Thoracic aorta (tissue), 2 donors: ENCODE data around the gene STPG1. TPM values are rescaled to one million over a fixed set of nuclear protein-coding genes. Genes with fewer than 3 reads are reported as not detected.
A peak's percentile ranks its signal among the peaks of the same experiment; 100 is the strongest.

Source experiments
- ATAC-seq: fragments of 150-250 bp; one replicate; pipeline ENCODE4 v1.8.0; 2017; ENCODE audit warnings: low read depth; ENCODE audit not compliant: insufficient number of reproducible peaks, low FRiP score
- DNase-seq: peaks from one replicate; pipeline ENCODE4 v3.0.0-alpha.2; 2020; ENCODE audit warnings: low spot score
- H3K27ac ChIP-seq, 2 donors: fragments of 200-600 bp; sonication (generic); 1 replicate in 1 of 2; 2 replicates in 1 of 2; pipeline ENCODE4 v1.5.1; 2016; ENCODE audit warnings: mild to moderate bottlenecking in 2 of 2, moderate library complexity in 2 of 2
- H3K27me3 ChIP-seq: fragments of 200-600 bp; sonication (generic); replicated peaks from 2 replicates; pipeline ENCODE4 v1.6.0; 2016; ENCODE audit warnings: mild to moderate bottlenecking; ENCODE audit not compliant: insufficient read depth
- H3K36me3 ChIP-seq: fragments of 200-600 bp; sonication (generic); one replicate; pipeline ENCODE4 v1.5.1; 2016
- H3K4me1 ChIP-seq, 2 donors: fragments of 200-600 bp; sonication (generic); 1 replicate in 1 of 2; 2 replicates in 1 of 2; pipeline versions ENCODE4 v1.5.1 to v1.6.0; 2016; ENCODE audit warnings: low read depth in 2 of 2, mild to moderate bottlenecking in 1 of 2; ENCODE audit not compliant: control insufficient read depth in 1 of 2
- H3K4me3 ChIP-seq: fragments of 200-600 bp; sonication (generic); 2 replicates; pipeline ENCODE4 v1.5.1; 2016; ENCODE audit warnings: mild to moderate bottlenecking
- H3K9me3 ChIP-seq: fragments of 200-600 bp; sonication (generic); 2 replicates; pipeline ENCODE4 v1.5.1; 2016
- total RNA-seq, 2 donors: library from RNA; depleted of rRNA; stranded (reverse); fragments of >200 nt; gene quantifications; one replicate each; pipeline versions ENCODE4 v1.1.0 to v1.2.3, GENCODE V29; 2016
- TF ChIP-seq, protein P1 (sequence below): fragments of 200-600 bp; sonication (generic); IDR thresholded peaks from one replicate; pipeline ENCODE4 v1.5.1; 2019; ENCODE audit warnings: antibody characterized with exemption

STPG1 gene
- total RNA-seq, 2 donors from 2014 or later, result 1.5 to 4.0 TPM

DNA sequence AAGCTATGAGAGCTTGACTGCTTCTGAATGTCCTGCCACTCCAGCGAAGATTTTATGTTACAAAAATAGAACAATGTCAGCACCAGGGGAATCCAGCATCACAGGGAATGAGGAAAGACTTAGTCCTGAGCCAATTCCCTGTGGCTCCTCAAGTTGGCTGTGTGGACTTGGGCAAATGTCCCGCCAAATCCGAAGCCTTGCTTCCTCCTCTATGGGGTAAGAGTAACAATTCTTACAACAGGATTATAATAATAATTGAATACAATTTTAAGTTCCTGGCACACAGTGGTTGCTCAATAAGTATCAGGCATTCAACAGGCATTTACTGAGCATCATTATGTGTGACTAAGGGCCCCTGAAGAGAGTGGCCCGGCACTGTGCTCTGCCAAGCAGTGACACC, 44.4 kb downstream of the STPG1 start:
- Histone ChIP-seq H3K4me3 (no peak overlapping the region), H3K9me3 (no peaks in the 10 kb centered on the region), H3K36me3 (no peaks in the 10 kb centered on the region), H3K4me1 (peaks cover 0 to 3% of the 10 kb centered on the region in 2 donors), H3K27ac (no peak overlapping the region), H3K27me3 (no peaks in the 10 kb centered on the region)
- DNase-seq (no peak), ATAC-seq (peak; percentile 52)
- TF ChIP-seq, protein P1, sequence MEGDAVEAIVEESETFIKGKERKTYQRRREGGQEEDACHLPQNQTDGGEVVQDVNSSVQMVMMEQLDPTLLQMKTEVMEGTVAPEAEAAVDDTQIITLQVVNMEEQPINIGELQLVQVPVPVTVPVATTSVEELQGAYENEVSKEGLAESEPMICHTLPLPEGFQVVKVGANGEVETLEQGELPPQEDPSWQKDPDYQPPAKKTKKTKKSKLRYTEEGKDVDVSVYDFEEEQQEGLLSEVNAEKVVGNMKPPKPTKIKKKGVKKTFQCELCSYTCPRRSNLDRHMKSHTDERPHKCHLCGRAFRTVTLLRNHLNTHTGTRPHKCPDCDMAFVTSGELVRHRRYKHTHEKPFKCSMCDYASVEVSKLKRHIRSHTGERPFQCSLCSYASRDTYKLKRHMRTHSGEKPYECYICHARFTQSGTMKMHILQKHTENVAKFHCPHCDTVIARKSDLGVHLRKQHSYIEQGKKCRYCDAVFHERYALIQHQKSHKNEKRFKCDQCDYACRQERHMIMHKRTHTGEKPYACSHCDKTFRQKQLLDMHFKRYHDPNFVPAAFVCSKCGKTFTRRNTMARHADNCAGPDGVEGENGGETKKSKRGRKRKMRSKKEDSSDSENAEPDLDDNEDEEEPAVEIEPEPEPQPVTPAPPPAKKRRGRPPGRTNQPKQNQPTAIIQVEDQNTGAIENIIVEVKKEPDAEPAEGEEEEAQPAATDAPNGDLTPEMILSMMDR, result no peak

DNA sequence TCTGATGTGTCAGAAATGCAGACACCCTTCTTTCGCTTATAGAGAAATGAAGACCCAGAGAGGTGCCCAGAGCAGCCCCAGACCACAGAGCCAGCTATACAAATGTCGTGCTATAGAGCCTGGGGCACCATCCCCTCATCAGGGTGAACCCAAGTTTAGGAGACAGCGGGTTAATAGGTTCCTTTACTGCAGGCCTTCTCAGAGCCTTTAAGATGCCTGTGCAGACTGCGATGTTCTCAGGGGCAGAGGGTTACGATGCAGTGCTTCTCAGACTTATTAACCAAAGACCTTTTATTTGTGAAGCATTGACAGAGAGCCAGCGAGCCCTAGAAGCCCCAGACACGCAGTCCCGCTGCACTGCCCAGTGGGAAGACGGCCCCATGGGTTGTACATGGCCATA, 46.9 kb downstream of the STPG1 start:
- no peak overlapping the region for H3K4me3 ChIP-seq
- TF ChIP-seq, protein P1, result no peak
- ATAC-seq (no peak), DNase-seq (no peak)
- H3K9me3 ChIP-seq, result no peaks in the 10 kb centered on the region
- no peak overlapping the region for H3K27ac ChIP-seq
- H3K4me1 ChIP-seq, result peaks cover 0 to 3% of the 10 kb centered on the region in 2 donors
- H3K36me3 ChIP-seq, result no peaks in the 10 kb centered on the region
- no peaks in the 10 kb centered on the region for H3K27me3 ChIP-seq

DNA sequence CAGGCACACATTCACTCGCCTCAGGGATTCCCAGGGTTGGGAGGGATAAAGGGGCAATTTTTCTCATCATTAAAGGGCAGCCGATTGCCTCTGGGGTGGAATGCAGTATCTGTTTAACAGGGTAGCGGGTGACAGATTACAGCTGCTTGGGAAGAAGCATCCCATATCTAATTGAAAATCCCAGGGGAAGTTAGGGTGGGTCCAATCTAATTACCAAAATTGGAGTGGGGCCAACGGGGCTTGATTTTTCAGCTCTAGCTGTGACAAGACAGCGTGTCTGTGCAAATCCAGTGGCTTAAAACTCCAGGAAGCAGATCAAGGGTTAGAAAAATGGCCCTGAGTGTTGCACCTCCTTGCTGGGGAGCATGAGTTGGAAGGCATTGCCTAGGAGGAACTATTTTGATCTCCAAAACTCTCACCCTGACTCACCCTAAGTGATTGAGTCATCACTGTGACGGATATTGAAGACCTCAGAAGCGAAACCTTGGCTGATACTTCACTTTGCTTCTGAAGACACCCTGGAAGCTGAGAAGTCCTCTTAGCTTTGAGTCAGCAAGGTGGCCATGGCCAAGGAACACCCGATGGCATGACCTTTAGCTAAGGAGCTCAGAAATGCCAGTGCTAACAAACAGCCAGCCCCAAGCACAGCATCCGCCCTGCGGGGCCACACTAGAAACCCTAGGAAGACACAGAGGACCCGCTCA, 48.5 kb downstream of the STPG1 start:
- Histone ChIP-seq H3K27me3 (no peaks in the 10 kb centered on the region), H3K4me3 (no peak overlapping the region), H3K4me1 (peaks cover 0 to 3% of the 10 kb centered on the region in 2 donors), H3K27ac (no peak overlapping the region), H3K9me3 (no peaks in the 10 kb centered on the region), H3K36me3 (no peaks in the 10 kb centered on the region)
- DNase-seq (no peak), ATAC-seq (peak; percentile 23)
- TF ChIP-seq, protein P1, result no peak

DNA sequence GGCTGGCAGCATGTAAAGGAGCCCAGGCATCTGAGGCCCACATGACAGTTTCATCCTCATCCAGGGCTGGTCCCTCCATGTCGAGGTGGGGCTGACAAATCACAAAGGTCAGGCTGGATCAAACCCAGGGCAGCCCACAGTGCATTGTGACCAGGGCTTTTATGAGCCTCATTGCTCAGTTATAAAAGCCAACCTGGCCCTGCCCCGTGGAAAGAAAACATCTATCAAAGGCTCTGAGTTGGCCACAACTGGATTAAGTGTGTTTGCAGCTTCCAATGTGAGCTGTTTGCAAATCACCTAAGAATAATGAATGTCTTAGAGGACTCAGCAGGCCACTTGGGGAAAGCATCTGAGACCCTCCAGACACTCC, 49.0 kb downstream of the STPG1 start:
- Histone ChIP-seq H3K27me3 (no peaks in the 10 kb centered on the region), H3K27ac (no peak overlapping the region), H3K36me3 (no peaks in the 10 kb centered on the region), H3K9me3 (no peaks in the 10 kb centered on the region), H3K4me3 (no peak overlapping the region), H3K4me1 (peaks cover 0 to 3% of the 10 kb centered on the region in 2 donors)
- DNase-seq (no peak), ATAC-seq (no peak)
- TF ChIP-seq, protein P1, result no peak

DNA sequence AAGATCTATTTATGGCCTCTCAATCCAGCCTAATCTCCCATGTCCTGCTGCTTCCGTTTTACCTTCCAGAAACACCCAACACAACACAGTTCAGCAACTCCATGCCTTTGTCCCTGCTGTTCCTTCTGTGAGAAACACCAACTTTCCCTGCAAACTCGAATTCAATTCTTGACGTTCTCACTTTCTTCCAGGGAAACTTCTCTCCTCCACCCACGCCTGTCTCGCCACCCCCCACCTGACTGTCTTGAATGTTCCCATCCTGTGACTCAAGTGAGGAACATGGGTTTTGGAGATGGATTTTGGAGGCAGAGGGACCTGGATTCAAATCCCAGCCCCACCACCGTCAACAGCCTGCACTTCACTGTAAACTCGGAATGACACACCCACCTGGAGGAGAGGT, 49.6 kb downstream of the STPG1 start:
- ATAC-seq (no peak), DNase-seq (no peak)
- H3K4me3 ChIP-seq, result no peak overlapping the region
- TF ChIP-seq, protein P1, result no peak
- H3K36me3 ChIP-seq, result no peaks in the 10 kb centered on the region
- no peaks in the 10 kb centered on the region for H3K9me3 ChIP-seq
- H3K27ac ChIP-seq, result no peak overlapping the region
- peaks cover 0 to 3% of the 10 kb centered on the region in 2 donors for H3K4me1 ChIP-seq
- H3K27me3 ChIP-seq, result no peaks in the 10 kb centered on the region
